ENCODE measurements around the gene RASSF6.

DNA sequence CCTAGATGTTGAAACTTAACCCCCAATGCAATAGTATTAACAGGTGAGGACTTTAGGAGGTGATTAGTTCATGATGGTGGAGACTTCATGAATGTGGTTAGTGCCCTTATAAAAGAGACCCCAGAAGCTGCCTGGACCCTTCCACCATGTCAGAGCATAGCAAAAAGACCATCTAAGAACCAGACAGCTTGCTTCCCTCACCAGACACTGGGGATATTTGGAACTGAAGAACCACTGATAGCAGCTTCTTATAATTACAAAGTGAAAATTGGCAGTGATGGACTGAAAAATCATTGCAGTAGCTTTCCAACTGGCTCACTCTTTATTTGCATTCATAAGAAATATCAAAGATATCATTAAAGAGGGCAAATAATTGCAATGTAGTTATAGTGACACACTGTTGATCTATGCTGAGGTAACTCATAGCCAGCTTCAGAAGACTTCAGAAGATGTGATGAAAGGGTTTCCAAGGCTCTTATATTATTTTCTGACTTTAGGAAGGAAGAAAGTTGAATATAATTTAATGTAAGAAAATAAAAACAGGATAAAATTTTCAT lies 5.8 kb downstream of the RASSF6 start:
- TF ChIP-seq, protein P1, sequence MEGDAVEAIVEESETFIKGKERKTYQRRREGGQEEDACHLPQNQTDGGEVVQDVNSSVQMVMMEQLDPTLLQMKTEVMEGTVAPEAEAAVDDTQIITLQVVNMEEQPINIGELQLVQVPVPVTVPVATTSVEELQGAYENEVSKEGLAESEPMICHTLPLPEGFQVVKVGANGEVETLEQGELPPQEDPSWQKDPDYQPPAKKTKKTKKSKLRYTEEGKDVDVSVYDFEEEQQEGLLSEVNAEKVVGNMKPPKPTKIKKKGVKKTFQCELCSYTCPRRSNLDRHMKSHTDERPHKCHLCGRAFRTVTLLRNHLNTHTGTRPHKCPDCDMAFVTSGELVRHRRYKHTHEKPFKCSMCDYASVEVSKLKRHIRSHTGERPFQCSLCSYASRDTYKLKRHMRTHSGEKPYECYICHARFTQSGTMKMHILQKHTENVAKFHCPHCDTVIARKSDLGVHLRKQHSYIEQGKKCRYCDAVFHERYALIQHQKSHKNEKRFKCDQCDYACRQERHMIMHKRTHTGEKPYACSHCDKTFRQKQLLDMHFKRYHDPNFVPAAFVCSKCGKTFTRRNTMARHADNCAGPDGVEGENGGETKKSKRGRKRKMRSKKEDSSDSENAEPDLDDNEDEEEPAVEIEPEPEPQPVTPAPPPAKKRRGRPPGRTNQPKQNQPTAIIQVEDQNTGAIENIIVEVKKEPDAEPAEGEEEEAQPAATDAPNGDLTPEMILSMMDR (IDR thresholded peaks at IDR 0.05): no peak
- TF ChIP-seq POLR2A (IDR thresholded peaks at IDR 0.05): no peak
